Activated T-helper 2 cell treated with anti-CD3 and anti-CD28 coated beads, Interferon-gamma antibody, Interleukin-2, Interleukin-4, amounts not matched to agents 10 μg/mL and 5 μg/mL and 100 μg/mL, durations not matched to agents 14 hours and 24 hours and 36 hours (primary cell): ENCODE results near the gene MAP4. TPM values are rescaled to one million over a fixed set of nuclear protein-coding genes. Genes with fewer than 3 reads are reported as not detected.
"Not testable (repeated sequence)": the region's sequence is repeated elsewhere in the genome, so short reads cannot be mapped to it uniquely, and the experiment has no call there.

Source experiments
- DNase-seq: peaks from one replicate; pipeline ENCODE4 v3.0.0; 2021; ENCODE audit warnings: low spot score
- H3K27ac Mint-ChIP-seq: one replicate; pipeline ENCODE4 v1.8.0; 2021; ENCODE audit warnings: mixed read lengths
- H3K27me3 Mint-ChIP-seq: one replicate; pipeline ENCODE4 v1.8.0; 2021; ENCODE audit warnings: low read depth, mixed read lengths
- H3K36me3 Mint-ChIP-seq: one replicate; pipeline ENCODE4 v1.8.0; 2021; ENCODE audit warnings: low read depth, mixed read lengths
- H3K4me1 Mint-ChIP-seq: one replicate; pipeline ENCODE4 v1.8.0; 2021; ENCODE audit warnings: low read depth, mixed read lengths
- H3K4me3 Mint-ChIP-seq: one replicate; pipeline ENCODE4 v1.8.0; 2021; ENCODE audit warnings: low read depth, mild to moderate bottlenecking, moderate library complexity, mixed read lengths
- H3K9me3 Mint-ChIP-seq: one replicate; pipeline ENCODE4 v1.8.0; 2021; ENCODE audit warnings: mixed read lengths
- intact Hi-C: fragments of 100-400 bp; cut with micrococcal nuclease; formaldehyde crosslinking; loops from one replicate; pipeline ENCODE4 v1.15.1; 2023
- total RNA-seq: library from RNA; stranded (reverse); gene quantifications from 2 replicates; pipeline ENCODE4 v1.2.3, GENCODE V29; 2022

Gene MAP4
- total RNA-seq, 1 donor from 2014 or later = 144 TPM

GRCh38 chr3:48026951-48027908, 11.0 kb upstream of the MAP4 start:
- H3K4me1 Mint-ChIP-seq = peaks cover 7% of the 10 kb centered on the region
- H3K27ac Mint-ChIP-seq = no peak overlapping the region
- intact Hi-C loops = no loop called here
- no peak overlapping the region for H3K4me3 Mint-ChIP-seq
- DNase-seq = no peak
- H3K36me3 Mint-ChIP-seq = peaks cover 2% of the 10 kb centered on the region
- no peaks in the 10 kb centered on the region for H3K27me3 Mint-ChIP-seq
- no peaks in the 10 kb centered on the region for H3K9me3 Mint-ChIP-seq

- H3K27me3 Mint-ChIP-seq = no peaks in the 10 kb centered on the region
- no peak for DNase-seq
Observed at GRCh38 chr3:48026098-48026497, 9.9 kb upstream of the MAP4 start.

GRCh38 chr3:48024401-48024800, 8.2 kb upstream of the MAP4 start:
- Mint-ChIP-seq H3K4me3 (no peak overlapping the region), H3K9me3 (no peaks in the 10 kb centered on the region), H3K27me3 (no peaks in the 10 kb centered on the region), H3K4me1 (peaks cover 7% of the 10 kb centered on the region), H3K27ac (no peak overlapping the region), H3K36me3 (peaks cover 6% of the 10 kb centered on the region)
- intact Hi-C loops = no loop called here
- no peak for DNase-seq

More at GRCh38 chr3:48026098-48026497, 9.9 kb upstream of the MAP4 start:
- Mint-ChIP-seq H3K4me1 (peaks cover 8% of the 10 kb centered on the region), H3K4me3 (no peak overlapping the region), H3K27ac (no peak overlapping the region), H3K9me3 (no peaks in the 10 kb centered on the region), H3K36me3 (peaks cover 6% of the 10 kb centered on the region)
- intact Hi-C loops = no loop called here

GRCh38 chr3:48023377-48023776, 7.2 kb upstream of the MAP4 start:
- peaks cover 6% of the 10 kb centered on the region for H3K36me3 Mint-ChIP-seq
- peaks cover 6% of the 10 kb centered on the region for H3K4me1 Mint-ChIP-seq
- no peaks in the 10 kb centered on the region for H3K27me3 Mint-ChIP-seq
- no peaks in the 10 kb centered on the region for H3K9me3 Mint-ChIP-seq
- H3K4me3 Mint-ChIP-seq = no peak overlapping the region
- intact Hi-C loops = no loop called here
- H3K27ac Mint-ChIP-seq = no peak overlapping the region
- DNase-seq = no peak

- H3K4me1 Mint-ChIP-seq = peaks cover 11% of the 10 kb centered on the region
- intact Hi-C loops = no loop called here
Observed at GRCh38 chr3:48022178-48022577, 6.0 kb upstream of the MAP4 start.

DNA sequence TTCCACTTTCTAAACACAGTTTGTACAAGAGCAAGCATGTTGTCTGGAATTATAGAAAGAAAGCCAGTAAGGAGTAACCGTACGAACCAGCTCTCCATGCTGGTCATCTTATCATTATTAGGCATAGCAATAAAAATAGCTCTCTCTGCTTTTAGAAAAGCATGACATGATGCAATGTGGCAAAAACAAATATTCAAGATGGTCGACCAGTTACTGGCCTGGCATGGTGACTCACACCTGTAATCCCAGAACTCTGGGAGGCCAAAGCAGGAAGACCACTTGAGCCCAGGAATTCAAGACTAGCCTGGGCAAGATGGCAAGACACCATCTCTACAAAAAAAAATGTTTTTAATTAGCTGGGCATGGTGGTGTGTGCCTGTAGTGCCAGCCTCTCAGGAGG, 2.6 kb upstream of the MAP4 start:
- H3K36me3 Mint-ChIP-seq = peaks cover 6% of the 10 kb centered on the region
- no peaks in the 10 kb centered on the region for H3K27me3 Mint-ChIP-seq
- H3K4me3 Mint-ChIP-seq = no peak overlapping the region
- H3K4me1 Mint-ChIP-seq = peaks cover 27% of the 10 kb centered on the region
- no peak overlapping the region for H3K27ac Mint-ChIP-seq
- DNase-seq = no peak
- intact Hi-C loops = no loop called here
- H3K9me3 Mint-ChIP-seq = no peaks in the 10 kb centered on the region

More at GRCh38 chr3:48022178-48022577, 6.0 kb upstream of the MAP4 start:
- Mint-ChIP-seq H3K4me3 (no peak overlapping the region), H3K36me3 (peaks cover 6% of the 10 kb centered on the region), H3K9me3 (no peaks in the 10 kb centered on the region), H3K27ac (no peak overlapping the region), H3K27me3 (no peaks in the 10 kb centered on the region)
- no peak for DNase-seq

- no peaks in the 10 kb centered on the region for H3K27me3 Mint-ChIP-seq
- DNase-seq = no peak
- no peaks in the 10 kb centered on the region for H3K9me3 Mint-ChIP-seq
- H3K4me3 Mint-ChIP-seq = no peak overlapping the region
- no peaks in the 10 kb centered on the region for H3K36me3 Mint-ChIP-seq
- intact Hi-C loops = no loop called here
- peaks cover 29% of the 10 kb centered on the region for H3K4me1 Mint-ChIP-seq
- H3K27ac Mint-ChIP-seq = no peak overlapping the region
Observed at GRCh38 chr3:48015431-48016180, 610 bp downstream of the MAP4 start.

GRCh38 chr3:48014358-48014757, 1.9 kb downstream of the MAP4 start:
- intact Hi-C loops = no loop called here
- no peak for DNase-seq
- no peaks in the 10 kb centered on the region for H3K36me3 Mint-ChIP-seq
- H3K27me3 Mint-ChIP-seq = no peaks in the 10 kb centered on the region
- no peaks in the 10 kb centered on the region for H3K9me3 Mint-ChIP-seq
- peaks cover 29% of the 10 kb centered on the region for H3K4me1 Mint-ChIP-seq
- no peak overlapping the region for H3K4me3 Mint-ChIP-seq
- no peak overlapping the region for H3K27ac Mint-ChIP-seq

- Mint-ChIP-seq H3K4me3 (no peak overlapping the region), H3K27me3 (no peaks in the 10 kb centered on the region), H3K4me1 (peaks cover 29% of the 10 kb centered on the region), H3K36me3 (peaks cover under 1% of the 10 kb centered on the region), H3K27ac (no peak overlapping the region), H3K9me3 (no peaks in the 10 kb centered on the region)
- intact Hi-C loops = no loop called here
- no peak for DNase-seq
Observed at GRCh38 chr3:48013288-48013980, 2.8 kb downstream of the MAP4 start.

- no peak for DNase-seq
- peaks cover 31% of the 10 kb centered on the region for H3K4me1 Mint-ChIP-seq
- H3K9me3 Mint-ChIP-seq = no peaks in the 10 kb centered on the region
- H3K36me3 Mint-ChIP-seq = peaks cover 7% of the 10 kb centered on the region
- no peak overlapping the region for H3K27ac Mint-ChIP-seq
- no peak overlapping the region for H3K4me3 Mint-ChIP-seq
- intact Hi-C loops = no loop called here
- no peaks in the 10 kb centered on the region for H3K27me3 Mint-ChIP-seq
Observed at GRCh38 chr3:48012659-48013058, 3.6 kb downstream of the MAP4 start.

DNA sequence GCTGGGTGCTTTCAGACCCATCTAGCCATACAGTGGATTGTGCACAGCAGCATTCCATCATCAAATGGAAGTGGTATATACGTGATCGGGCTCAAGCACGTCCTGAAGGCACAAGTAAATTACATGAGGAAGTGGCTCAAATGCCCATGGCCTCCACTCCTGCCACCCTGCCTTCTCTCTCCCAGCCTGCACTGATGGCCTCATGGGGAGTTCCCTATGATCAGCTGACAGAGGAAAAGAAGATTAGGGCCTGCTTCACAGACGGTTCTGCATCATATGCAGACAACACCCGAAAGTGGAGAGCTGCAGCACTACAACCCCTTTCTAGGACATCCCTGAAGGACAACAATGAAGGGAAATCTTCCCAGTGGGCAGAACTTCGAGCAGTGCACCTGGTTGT, 8.2 kb downstream of the MAP4 start:
- H3K9me3 Mint-ChIP-seq, H3K27ac Mint-ChIP-seq, intact Hi-C loops: not testable (repeated sequence)

GRCh38 chr3:48007361-48007760, 8.9 kb downstream of the MAP4 start:
- intact Hi-C loops, H3K27me3 Mint-ChIP-seq, H3K27ac Mint-ChIP-seq, H3K4me3 Mint-ChIP-seq, DNase-seq, H3K4me1 Mint-ChIP-seq, H3K36me3 Mint-ChIP-seq, H3K9me3 Mint-ChIP-seq: not testable (repeated sequence)

More for the DNA sequence above, 8.2 kb downstream of the MAP4 start:
- not testable (repeated sequence) for H3K4me1 Mint-ChIP-seq, H3K4me3 Mint-ChIP-seq, H3K36me3 Mint-ChIP-seq, H3K27me3 Mint-ChIP-seq, DNase-seq
